GM12864 (cell line): ENCODE measurements around the gene FOXF2.

Experiments
- DNase-seq: peaks from one replicate; pipeline ENCODE4 v3.0.0-alpha.2; 2011; ENCODE audit warnings: low read depth
- H3K4me3 ChIP-seq: 2 replicates; pipeline ENCODE4 v1.5.1; 2011; ENCODE audit warnings: mild to moderate bottlenecking, low read depth, low read length, control low read depth
- TF ChIP-seq, protein P1 (sequence below): IDR thresholded peaks from 2 replicates; pipeline ENCODE4 v1.5.1; 2011; ENCODE audit warnings: low read depth, mild to moderate bottlenecking, moderate library complexity, low read length, control low read depth, inconsistent platforms; ENCODE audit errors: missing control alignments

FOXF2 gene

DNA sequence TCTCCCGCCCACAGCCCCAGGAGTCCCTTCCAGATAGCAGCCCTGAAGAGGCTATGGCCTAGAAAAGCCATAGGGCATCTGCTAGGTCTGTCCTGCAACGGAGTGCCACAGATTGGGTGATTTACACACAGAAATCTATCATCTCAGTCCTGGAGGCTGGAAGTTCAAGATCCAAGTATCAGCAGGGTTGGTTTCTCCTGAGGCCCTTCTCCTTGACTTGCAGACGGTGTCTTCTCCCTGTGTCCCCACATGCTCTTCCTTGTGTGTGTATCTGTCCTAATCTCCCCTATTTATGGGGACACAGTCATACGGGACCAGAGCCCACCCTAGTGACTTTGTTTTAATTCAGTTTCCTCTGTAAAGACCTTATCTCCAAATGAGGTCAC, 15.3 kb downstream of the FOXF2 start:
- H3K4me3 ChIP-seq: no peak overlapping the region
- DNase-seq: no peak
- TF ChIP-seq, protein P1, sequence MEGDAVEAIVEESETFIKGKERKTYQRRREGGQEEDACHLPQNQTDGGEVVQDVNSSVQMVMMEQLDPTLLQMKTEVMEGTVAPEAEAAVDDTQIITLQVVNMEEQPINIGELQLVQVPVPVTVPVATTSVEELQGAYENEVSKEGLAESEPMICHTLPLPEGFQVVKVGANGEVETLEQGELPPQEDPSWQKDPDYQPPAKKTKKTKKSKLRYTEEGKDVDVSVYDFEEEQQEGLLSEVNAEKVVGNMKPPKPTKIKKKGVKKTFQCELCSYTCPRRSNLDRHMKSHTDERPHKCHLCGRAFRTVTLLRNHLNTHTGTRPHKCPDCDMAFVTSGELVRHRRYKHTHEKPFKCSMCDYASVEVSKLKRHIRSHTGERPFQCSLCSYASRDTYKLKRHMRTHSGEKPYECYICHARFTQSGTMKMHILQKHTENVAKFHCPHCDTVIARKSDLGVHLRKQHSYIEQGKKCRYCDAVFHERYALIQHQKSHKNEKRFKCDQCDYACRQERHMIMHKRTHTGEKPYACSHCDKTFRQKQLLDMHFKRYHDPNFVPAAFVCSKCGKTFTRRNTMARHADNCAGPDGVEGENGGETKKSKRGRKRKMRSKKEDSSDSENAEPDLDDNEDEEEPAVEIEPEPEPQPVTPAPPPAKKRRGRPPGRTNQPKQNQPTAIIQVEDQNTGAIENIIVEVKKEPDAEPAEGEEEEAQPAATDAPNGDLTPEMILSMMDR: no peak

DNA sequence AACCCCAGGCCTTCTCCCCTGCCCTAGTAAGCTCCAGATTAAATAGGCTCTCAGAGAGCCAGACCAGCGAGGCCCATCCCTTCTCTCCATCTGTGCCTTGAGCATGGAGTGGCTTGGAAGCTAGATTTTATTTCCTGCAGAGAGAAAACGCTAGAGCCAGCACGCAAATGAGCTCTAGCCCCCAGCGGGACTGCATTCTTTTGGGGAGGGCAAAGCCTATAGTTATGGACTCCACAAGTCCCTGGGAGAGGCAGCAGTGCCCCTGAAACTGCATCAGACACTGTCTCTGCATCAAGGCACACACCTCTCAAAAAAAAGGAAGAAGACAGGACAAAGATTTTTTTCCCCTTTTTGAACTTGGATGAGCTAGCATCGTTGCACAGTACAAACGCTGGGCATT, 15.8 kb downstream of the FOXF2 start:
- H3K4me3 ChIP-seq: no peak overlapping the region
- TF ChIP-seq, protein P1: no peak
- no peak for DNase-seq

DNA sequence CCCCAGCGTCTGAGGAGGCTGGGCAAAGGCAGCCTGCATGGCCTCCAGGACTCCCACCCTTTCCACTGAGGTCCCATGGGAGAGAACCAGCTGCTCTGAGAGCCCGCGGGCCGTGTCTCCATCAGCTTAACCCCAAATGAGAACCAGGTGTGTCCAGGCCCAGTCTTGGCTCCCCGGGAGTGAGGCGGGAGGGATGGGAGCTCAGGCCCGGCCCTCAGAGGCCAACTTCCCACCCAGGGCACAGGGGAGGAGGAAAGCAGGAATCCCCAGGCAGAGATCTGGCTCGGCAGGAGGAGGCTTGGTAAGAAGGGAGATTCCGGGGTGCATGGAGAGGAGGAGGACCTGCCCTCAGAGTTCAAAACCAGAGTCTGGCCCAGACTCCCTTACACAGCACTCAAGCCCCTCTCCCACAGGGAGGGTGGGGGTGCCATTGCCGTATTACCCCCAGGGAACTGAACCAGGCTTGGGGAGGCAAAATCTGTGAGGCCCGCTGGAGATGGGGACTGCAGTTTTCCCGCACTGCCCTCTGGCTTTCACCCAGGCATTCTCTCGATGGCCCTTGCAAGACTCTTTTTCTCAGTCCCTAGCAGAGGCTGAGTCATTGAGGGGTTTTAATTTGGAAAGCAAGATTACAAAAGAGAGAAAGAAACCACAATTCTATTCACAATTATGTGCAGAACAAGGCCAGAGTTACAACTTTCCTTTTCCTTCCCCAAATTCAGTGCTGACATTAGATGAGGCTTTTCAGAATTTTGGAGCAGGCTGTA, 17.1 kb downstream of the FOXF2 start:
- no peak overlapping the region for H3K4me3 ChIP-seq
- no peak for DNase-seq
- TF ChIP-seq, protein P1: no peak

DNA sequence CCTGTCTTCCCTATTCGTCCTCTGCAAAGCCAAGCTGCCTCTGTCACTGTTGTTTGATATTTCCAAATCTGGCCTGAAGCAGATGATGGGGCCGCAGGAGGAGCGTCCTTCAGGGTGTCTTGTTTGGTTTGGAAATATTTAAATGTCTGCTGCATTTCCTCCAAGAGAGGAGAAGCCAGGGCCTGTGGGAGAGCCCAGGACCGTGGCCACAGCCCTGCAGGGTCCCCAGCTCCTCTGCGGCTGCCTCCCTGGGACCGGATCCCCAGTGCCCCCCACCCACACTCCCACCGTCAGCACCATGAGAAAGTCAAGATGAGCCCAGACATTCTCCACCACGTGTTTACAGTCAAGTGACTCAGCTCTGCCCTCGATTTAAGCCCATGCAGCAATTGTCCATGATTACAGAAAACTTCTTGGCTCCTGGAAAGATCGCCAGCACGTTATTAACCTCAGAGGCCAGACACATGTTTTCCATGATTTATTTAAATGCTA, 18.2 kb downstream of the FOXF2 start:
- DNase-seq: no peak
- TF ChIP-seq, protein P1: no peak
- no peak overlapping the region for H3K4me3 ChIP-seq

DNA sequence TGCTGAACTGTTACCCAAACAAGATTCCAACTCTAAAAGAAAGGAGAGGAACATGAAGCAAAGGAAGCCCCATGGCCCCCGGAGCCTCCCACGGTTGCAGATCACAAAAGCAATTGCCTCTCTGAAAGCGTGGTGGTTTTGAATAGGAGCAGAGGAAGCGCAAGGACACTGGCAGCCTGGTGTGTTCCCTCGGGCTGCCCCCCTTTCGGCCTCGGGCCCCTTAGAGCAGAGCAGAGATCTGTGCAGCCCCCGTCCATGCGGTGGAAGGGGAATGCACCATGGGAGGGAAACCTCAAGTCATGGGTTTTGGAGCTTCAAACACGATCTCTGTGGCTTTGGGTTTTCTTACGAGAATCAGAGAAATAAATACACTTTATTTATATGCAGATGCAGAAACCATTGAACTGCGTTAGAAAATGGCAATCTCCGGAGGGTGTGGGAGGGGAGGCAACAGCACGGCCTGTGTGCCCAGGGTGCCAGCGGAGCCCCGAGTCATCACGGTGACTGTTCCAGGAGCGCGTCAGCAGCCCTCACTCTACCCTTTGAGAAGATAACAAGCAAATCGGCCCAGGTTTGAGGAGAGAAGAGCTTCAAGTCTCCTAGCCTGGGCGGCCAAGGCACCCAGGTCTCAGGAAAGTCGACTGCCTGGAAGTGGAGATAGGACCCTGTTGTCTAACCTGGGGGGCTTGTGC, 20.5 kb downstream of the FOXF2 start:
- TF ChIP-seq, protein P1: no peak
- H3K4me3 ChIP-seq: no peak overlapping the region
- DNase-seq: no peak

DNA sequence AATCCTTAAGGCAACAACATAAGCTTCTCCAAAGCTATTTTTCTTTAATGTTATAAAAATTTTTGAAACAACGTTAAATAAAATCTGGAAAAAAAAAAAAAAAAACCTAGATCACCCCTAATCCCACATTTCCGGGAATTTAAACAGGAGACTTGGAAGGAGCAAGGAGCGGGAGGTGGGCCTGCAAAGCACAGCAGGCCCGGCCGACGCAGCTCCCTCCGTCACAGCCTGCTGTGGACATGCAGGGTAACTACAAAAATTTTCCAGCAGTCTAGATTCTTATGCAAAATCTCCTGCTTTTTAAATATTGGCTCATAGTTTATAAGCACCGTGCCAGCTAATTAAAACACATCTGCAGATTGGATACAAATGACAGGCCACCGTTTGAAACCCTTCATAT, 23.5 kb downstream of the FOXF2 start:
- TF ChIP-seq, protein P1: no peak
- DNase-seq: no peak
- no peak overlapping the region for H3K4me3 ChIP-seq
